HepG2 (cell line): ENCODE results near the gene PRSS36.

ENCODE experiments used
- NR1H2 ChIP-seq: sonication (generic); formaldehyde crosslinking; IDR thresholded peaks from 2 replicates; pipeline ENCODE4 v1.8.1; 2022; ENCODE audit warnings: low read depth, missing genetic modification reagents, borderline replicate concordance
- ZNF274 ChIP-seq: sonication (generic); formaldehyde crosslinking; IDR thresholded peaks from 2 replicates; pipeline ENCODE4 v1.5.1; 2020; ENCODE audit warnings: mild to moderate bottlenecking, missing genetic modification reagents
- ZNF777 ChIP-seq: sonication (generic); formaldehyde crosslinking; IDR thresholded peaks from 2 replicates; pipeline ENCODE4 v1.4.0; 2020; ENCODE audit warnings: missing genetic modification reagents

DNA sequence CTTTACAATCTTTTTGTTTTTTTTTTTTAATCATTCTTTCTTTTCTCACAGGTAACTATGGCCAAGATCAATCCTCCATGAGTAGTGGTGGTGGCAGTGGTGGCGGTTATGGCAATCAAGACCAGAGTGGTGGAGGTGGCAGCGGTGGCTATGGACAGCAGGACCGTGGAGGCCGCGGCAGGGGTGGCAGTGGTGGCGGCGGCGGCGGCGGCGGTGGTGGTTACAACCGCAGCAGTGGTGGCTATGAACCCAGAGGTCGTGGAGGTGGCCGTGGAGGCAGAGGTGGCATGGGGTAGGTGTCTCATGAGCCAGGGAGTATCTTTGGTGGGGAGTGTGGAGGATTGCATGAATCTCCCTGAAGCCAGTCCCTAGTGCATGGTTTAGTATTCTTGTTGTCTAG, 35.0 kb upstream of the PRSS36 start:
- TF ChIP-seq ZNF777 (CRISPR knock-in tag) (no peak), ZNF274 (CRISPR knock-in tag) (no peak), NR1H2 (CRISPR knock-in tag) (no peak)
